ENCODE data around the gene PRKAR2B.

- TF ChIP-seq POLR2A (IDR thresholded peaks at IDR 0.05) (no peak), POLR2AphosphoS5 (IDR thresholded peaks at IDR 0.05) (no peak)
Measured at GRCh38 chr7:107105591-107106245, 61.2 kb downstream of the PRKAR2B start.

Data from prostate gland (tissue), 1 donor.